Chondrocyte (in vitro differentiated cells): Measurements from ENCODE around the gene CCDC116. TPM values are rescaled to one million over a fixed set of nuclear protein-coding genes. Genes with fewer than 3 reads are reported as not detected.

Experiments used
- DNase-seq: peaks from one replicate; pipeline ENCODE4 v3.0.0; 2021; ENCODE audit warnings: mixed read lengths, low spot score
- H3K27ac Mint-ChIP-seq: one replicate; pipeline ENCODE4 v1.8.0; 2021; ENCODE audit warnings: mild to moderate bottlenecking, moderate library complexity, mixed read lengths; ENCODE audit not compliant: unreplicated experiment
- H3K27me3 Mint-ChIP-seq: 2 replicates; pipeline ENCODE4 v1.8.0; 2021; ENCODE audit warnings: low read depth, mixed read lengths
- H3K36me3 Mint-ChIP-seq: 2 replicates; pipeline ENCODE4 v1.8.0; 2021; ENCODE audit warnings: low read depth, mixed read lengths
- H3K4me1 Mint-ChIP-seq: 2 replicates; pipeline ENCODE4 v1.8.0; 2021; ENCODE audit warnings: low read depth, mild to moderate bottlenecking, mixed read lengths
- H3K4me3 Mint-ChIP-seq: one replicate; pipeline ENCODE4 v1.8.0; 2021; ENCODE audit warnings: mild to moderate bottlenecking, moderate library complexity, mixed read lengths; ENCODE audit not compliant: unreplicated experiment
- H3K9me3 Mint-ChIP-seq: 2 replicates; pipeline ENCODE4 v1.8.0; 2021; ENCODE audit warnings: low read depth, mixed read lengths
- total RNA-seq: library from RNA; stranded (reverse); gene quantifications from 3 replicates; pipeline ENCODE4 v1.2.1, GENCODE V29; 2021
- TF ChIP-seq, protein P1 (sequence below): fragments of 200-600 bp; sonication (generic); IDR thresholded peaks from 2 replicates; pipeline ENCODE4 v1.5.0; 2021; ENCODE audit warnings: antibody characterized with exemption, mild to moderate bottlenecking, moderate library complexity

The CCDC116 gene
- total RNA-seq, 1 donor from 2014 or later: 0.47 TPM

DNA sequence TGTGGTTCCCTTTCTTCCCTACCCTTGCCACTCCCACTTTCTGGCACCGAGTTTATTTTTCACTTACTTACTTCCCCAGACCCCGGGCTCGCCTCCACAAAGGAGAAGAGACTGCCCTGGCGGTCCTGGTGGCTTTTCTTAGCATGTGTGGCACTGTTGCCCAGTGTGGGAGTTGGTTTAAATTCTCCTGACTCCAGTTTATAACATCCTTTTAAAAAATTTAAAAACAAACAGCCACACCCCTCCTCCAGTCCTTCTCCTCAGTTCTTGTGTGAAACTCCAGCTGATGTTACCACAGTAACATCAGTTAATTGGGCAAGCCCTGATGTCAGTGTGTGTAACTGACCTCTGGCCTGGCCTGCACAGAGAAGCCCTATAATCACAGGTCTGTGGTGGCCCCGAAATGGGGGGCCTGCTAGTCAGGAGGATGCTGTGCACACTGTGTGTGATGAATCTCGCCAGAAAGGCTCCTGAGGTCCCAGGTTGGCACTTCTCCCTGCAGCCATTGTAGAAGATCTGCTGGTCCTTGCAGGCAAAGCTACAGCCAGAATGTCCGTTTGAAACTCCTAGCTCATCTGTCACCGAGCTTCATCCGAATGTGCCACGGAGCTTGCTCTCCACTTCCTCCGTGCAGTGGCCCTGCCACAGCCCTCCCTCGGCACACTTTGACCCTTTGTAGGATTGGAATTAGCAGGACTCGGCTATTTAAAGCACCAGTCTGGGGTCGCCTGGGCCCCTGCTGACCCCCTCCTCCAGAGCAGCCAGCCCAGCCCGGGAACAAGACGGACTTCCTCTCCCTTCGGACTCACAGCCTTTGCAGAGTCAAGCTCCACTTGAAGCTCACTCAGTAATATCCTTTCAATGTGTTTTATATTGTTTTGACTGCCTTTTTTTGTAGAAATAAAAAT is 10.3 kb upstream of the CCDC116 start:
- H3K4me1 Mint-ChIP-seq: peaks cover 60% of the 10 kb centered on the region
- peak overlapping the region; percentile 62 for H3K27ac Mint-ChIP-seq
- no peaks in the 10 kb centered on the region for H3K27me3 Mint-ChIP-seq
- TF ChIP-seq, protein P1, sequence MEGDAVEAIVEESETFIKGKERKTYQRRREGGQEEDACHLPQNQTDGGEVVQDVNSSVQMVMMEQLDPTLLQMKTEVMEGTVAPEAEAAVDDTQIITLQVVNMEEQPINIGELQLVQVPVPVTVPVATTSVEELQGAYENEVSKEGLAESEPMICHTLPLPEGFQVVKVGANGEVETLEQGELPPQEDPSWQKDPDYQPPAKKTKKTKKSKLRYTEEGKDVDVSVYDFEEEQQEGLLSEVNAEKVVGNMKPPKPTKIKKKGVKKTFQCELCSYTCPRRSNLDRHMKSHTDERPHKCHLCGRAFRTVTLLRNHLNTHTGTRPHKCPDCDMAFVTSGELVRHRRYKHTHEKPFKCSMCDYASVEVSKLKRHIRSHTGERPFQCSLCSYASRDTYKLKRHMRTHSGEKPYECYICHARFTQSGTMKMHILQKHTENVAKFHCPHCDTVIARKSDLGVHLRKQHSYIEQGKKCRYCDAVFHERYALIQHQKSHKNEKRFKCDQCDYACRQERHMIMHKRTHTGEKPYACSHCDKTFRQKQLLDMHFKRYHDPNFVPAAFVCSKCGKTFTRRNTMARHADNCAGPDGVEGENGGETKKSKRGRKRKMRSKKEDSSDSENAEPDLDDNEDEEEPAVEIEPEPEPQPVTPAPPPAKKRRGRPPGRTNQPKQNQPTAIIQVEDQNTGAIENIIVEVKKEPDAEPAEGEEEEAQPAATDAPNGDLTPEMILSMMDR: no peak
- H3K9me3 Mint-ChIP-seq: no peaks in the 10 kb centered on the region
- no peak for DNase-seq
- H3K36me3 Mint-ChIP-seq: peaks cover 2% of the 10 kb centered on the region
- H3K4me3 Mint-ChIP-seq: no peak overlapping the region

DNA sequence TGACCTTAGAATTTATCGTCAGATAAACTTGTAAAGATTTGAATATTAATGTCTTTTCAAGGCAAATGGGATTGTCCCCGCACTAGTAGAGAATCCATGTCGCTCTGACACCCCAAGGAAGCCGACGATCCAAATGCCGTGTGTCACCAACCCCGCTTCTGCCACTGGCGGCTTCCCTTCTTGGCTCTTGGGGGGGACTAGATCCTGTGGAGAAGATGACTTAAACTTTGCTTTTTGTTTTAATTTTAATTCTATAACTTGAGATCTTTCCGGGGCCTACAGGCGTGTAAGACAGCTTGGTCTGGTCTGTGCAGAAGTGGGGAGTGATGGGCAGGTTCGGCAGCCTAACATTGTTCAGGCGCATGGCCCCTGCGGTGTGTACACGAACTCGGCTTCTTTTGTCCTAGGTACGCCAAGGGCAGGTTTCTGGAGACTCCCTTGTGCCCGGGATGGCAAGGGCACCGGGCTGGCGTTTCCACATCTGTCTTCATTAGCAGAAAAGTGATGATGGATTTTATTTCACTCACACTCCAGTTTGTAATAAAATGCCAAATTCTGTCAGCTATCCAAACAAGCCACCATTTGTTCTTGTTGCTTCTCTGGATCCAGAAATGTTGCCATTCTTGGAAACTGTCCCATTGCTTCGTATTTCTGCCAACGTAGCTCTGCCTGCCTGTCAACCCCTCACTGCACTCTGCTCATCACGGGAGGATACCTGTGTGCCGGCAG is 9.5 kb upstream of the CCDC116 start:
- no peaks in the 10 kb centered on the region for H3K9me3 Mint-ChIP-seq
- no peak overlapping the region for H3K27ac Mint-ChIP-seq
- peaks cover 2% of the 10 kb centered on the region for H3K36me3 Mint-ChIP-seq
- DNase-seq: no peak
- H3K4me3 Mint-ChIP-seq: no peak overlapping the region
- peaks cover 62% of the 10 kb centered on the region for H3K4me1 Mint-ChIP-seq
- no peaks in the 10 kb centered on the region for H3K27me3 Mint-ChIP-seq
- TF ChIP-seq, protein P1: no peak

DNA sequence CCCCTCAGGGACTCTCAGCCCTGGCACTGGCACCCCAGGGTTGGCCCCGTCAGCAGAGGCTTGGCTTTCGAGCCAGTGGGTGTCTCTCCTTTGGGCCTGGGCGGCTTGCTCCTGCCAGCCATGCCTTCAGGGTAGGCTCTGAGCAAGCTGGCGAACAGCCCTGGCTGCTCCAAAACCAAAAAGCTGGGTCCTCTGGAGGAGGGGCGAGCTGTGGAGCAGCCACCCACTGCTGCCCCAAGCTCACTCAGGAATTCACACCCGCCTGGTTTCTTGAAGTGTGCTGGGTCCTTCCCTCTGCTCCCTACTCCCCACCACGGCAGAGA is 9.0 kb upstream of the CCDC116 start:
- Mint-ChIP-seq H3K27me3 (no peaks in the 10 kb centered on the region), H3K9me3 (no peaks in the 10 kb centered on the region), H3K4me3 (no peak overlapping the region), H3K27ac (no peak overlapping the region), H3K4me1 (peaks cover 65% of the 10 kb centered on the region), H3K36me3 (peaks cover 2% of the 10 kb centered on the region)
- TF ChIP-seq, protein P1: no peak
- DNase-seq: no peak

DNA sequence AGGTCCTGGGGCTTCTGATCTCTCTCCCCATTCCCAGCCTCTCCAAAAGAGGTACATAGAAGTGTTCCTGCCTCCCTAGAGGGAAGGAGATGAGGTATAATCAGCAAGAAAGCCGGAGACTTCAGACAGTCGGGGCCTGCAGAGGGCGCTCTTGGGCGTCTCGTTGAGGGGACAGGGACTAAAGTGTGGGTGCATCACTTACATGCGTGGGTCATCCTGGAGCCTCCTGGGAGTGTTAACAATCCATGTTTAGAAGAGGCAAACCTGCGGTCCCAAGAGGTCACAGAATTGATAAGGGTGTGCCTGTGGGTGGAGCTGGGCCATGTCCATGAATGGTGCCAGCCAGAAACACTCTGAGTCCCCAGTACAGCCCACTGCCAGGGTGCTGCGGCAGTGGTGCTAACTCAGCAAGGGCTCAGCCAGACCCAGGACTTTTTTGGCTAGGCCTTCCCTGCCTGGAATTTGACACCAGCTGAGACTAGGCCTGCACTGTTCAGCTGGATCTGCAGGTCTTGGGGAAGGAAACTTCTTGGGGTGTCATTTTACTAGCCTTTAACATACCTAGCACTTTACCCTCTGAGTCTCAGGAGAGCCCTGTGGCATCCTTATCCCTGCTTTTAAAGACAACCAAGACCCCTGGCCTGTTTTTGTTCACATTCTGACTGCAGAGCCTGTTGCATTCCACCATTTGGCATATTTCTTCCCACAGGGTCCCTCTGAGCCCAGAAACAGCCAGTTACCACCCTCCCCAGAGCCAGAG is 8.3 kb upstream of the CCDC116 start:
- Mint-ChIP-seq H3K4me1 (peaks cover 64% of the 10 kb centered on the region), H3K27me3 (no peaks in the 10 kb centered on the region), H3K36me3 (peaks cover 2% of the 10 kb centered on the region), H3K4me3 (no peak overlapping the region), H3K27ac (peak overlapping the region; percentile 45), H3K9me3 (no peaks in the 10 kb centered on the region)
- TF ChIP-seq, protein P1: peak; percentile 76
- no peak for DNase-seq
